GM18526 (cell line): ENCODE measurements around the gene SP4.

Experiments
- POLR2A ChIP-seq: IDR thresholded peaks from 3 replicates; pipeline ENCODE4 v1.6.1; 2011; ENCODE audit not compliant: insufficient read length; ENCODE audit errors: extremely low read depth

SP4 gene

DNA sequence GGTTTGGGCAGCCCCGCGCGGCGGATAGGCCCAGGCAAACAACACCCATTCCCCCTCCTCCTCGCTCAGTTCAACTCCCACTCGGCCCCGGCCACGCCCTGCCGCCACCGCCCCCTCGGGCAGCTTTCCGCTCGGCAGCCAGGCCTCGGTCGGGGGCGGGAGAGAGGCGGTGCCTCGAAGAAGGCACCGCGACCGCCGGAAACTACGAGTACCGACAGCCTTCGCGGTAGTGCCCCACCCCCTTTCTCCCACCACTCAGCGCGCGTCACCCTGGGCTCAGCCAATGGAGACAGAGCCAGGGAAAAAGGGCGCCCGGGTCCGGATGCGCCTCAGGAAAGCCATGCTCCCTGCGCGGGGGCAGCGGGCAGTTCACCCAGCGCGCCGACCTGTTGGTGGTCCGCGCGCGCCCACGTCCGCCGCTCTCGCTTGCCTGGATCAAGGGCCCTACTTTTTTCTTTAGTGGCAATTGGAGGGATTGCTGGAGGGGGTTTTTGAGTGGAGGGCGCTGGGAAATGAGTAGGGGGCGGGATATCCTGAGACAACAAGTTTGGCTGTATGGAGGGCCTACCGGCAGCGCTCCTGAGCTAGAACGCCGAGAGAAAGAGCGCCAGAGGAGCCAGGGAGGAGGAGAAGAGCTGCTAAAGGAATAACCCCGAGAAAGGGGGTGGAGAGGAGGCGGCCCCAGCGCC lies 557 bp upstream of the SP4 start:
- TF ChIP-seq POLR2A = peak; percentile 67

DNA sequence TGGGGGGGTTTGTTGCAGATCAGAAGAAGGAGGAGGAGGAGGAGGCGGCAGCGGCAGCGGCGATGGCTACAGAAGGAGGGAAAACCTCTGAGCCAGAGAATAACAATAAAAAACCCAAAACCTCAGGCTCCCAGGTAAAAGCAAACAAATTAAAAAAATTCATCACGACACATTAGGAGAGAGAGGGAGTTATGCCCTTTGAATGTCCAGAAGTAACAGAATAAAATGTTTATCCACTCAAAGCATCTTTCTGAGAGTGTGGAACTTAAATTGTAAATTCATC lies 717 bp downstream of the SP4 start:
- no peak for TF ChIP-seq POLR2A

DNA sequence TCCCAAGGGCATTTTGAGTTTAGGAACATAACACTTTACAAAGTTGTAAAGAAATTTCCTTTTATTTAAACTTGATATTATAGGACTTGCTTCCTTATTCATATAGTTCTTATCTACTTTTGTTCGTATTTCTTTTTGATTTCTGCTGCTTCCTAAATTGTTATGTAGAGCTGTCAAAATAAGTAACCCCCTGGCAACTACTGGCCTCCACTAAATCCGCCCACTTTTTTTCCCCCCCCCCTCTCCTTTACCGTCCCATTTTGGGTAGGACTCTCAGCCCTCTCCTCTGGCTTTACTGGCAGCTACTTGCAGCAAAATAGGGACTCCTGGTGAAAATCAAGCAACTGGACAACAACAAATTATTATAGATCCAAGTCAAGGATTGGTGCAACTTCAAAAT lies 1.1 kb downstream of the SP4 start:
- TF ChIP-seq POLR2A = no peak

DNA sequence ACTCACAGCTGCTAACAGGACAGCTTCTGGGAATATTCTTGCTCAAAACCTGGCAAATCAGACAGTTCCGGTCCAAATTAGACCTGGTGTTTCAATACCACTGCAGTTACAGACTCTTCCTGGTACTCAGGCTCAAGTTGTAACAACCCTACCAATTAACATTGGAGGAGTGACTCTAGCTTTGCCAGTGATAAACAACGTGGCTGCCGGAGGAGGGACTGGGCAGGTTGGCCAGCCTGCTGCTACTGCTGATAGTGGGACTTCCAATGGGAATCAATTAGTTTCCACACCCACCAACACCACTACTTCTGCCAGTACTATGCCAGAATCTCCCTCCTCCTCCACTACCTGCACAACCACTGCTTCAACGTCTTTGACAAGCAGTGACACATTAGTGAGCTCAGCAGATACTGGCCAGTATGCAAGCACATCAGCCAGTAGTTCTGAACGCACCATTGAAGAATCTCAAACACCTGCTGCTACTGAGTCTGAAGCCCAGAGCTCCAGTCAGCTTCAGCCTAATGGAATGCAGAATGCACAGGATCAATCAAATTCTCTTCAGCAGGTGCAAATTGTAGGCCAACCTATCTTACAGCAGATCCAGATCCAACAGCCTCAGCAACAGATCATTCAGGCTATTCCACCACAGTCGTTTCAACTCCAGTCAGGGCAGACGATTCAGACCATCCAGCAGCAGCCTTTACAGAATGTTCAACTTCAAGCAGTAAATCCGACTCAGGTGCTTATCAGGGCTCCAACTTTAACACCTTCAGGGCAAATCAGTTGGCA lies 2.1 kb downstream of the SP4 start:
- no peak for TF ChIP-seq POLR2A

DNA sequence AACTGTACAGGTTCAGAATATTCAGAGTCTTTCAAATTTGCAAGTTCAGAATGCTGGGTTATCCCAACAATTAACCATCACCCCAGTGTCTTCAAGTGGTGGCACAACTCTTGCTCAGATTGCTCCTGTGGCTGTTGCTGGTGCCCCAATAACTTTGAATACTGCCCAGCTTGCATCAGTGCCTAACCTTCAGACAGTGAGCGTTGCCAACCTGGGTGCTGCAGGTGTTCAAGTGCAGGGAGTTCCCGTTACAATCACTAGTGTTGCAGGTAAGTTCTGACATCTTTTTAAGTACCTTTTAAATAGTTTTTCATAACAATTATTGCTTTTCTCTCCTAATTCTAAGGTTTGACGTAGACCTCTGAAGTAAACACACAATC lies 2.7 kb downstream of the SP4 start:
- TF ChIP-seq POLR2A = no peak

DNA sequence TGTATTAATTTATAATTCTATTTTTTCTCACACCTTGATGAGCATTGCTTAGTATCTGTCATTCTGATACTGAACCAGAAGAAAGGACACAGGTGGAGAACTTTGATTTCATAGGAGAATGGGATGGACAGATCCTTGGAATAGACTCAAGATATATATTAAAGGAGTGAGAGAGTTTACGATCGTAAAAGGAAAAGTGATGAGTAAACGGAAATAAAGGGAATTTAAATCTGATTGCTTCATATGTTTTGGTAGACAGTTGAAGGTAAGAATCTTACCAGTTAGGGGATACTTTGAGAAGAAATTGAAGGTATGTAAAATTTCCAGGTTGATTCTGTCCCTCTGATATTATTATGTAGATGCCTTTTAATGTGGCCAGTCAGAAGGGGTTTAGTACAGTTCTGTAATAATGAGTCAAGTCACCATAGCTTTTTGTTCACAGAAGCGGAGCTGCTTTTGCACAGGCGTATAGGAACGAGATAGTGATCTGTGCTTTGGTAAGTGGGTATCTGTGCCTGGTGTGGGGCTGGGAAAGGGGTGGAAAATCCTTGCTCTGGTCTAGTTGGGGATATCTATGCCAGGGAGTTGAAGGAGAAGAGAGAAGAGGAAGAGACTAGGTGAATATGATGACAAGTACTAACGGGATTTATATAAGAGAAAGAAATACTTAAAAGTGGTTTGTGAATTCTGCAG lies 15.4 kb downstream of the SP4 start:
- TF ChIP-seq POLR2A = no peak

DNA sequence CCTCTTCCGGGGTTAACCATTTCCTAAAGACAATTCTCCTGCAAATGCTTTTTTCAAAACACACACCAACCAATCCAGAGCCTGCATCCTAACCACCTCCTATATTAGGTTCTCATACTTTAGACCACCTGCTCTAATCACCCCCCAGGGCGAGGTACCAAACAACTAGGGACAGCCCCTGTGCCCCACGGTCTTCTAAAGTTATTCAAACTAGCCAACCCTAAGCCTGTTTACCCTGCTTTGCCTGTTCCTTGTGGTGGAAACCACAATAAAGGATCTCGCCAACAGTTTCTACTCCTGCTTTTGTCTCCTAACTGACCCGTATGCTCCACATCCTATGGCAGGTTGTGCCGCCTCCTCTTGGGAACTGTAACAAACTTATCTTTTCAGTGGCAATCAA lies 21.1 kb downstream of the SP4 start:
- no peak for TF ChIP-seq POLR2A

DNA sequence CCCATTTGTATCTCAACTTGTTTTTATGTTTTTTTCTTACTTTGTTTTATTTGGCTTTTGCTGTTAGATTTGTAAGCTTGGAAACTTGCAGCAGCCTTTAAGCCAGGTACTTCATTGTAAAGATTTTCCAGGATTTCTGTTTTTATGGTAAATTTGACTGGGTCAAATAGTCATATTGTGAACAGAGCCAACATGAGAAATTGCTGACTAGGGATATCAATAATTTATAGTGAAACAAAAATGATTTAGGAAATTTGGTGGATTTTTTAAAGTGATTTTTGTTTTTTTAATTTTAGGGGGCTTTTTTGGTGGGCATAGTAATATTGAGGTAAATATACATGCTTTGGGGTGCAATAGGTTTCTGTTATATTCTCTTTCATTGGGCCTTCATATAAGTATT lies 22.2 kb downstream of the SP4 start:
- no peak for TF ChIP-seq POLR2A

DNA sequence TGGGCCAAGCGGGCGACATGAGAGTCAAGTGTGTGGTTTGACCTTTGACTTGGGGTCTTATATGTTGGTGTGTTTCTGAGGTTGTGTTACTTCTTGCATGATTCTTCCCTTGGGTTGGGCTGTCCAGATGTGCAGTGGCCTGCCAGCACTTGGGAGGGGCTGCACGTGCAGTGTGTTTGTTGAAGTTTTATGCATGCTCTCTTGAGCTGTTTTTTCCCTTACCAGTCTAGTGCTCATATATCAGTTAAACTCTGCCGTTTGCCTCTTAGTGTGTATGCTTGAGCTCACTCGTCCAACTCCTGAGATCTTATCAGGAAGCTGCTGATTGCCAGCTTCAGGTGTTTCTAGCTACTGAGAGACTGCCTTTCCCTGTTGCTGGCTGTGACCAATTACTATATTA lies 23.1 kb downstream of the SP4 start:
- no peak for TF ChIP-seq POLR2A

DNA sequence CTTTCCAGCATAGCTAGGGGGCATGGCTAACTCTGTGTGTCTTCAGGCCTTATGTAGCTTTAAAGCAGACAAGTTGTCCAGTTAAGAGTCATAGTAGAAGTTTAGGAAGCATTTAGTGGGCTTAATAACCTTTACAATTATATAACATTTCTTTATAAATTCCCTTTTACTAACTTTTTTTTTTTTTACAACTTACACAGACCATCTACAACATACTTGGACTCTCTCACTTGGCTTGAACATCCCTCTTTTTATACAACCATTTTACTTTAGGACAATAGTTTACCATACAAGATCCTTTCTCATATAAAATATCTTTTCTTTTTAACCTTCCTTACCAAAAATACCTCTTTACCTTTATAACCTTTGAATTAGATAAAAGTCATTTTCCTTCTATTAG lies 26.3 kb downstream of the SP4 start:
- TF ChIP-seq POLR2A = no peak

DNA sequence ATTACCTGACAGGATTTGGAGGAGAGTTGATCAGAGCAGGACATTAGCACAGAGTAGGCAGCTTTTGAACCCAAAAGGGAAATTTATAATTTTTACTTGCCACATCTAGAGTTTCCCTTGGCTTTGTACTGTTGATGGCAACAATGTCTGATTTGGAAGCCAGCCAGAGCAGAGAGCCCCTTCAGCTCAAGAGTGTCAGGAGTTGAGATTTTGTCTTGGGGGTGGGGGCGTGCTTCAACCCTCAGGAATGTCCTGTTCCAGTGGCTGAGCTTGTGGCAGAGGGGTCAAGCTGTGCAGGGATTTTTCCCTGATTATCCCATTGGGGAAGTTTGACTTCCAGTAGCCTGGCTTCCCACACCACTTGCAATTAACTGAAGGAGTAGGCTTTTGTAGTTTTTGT lies 27.0 kb downstream of the SP4 start:
- no peak for TF ChIP-seq POLR2A

DNA sequence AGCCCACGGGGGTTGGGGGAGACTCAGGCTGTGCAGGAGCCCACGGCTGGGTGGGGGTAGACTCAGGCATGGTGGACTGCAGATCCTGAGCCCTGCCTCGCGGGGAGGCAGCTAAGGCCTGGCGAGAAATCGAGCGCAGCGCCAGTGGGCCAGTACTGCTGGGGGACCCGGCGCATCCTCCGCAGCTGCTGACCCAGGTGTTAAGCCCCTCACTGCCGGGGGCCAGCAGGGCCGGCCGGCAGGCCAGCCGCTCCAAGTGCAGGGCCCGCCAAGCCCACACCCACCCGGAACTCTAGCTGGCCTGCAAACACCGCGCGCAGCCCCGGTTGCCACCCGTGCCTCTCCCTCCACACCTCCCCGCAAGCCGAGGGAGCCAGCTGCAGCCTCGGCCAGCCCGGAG lies 33.4 kb downstream of the SP4 start:
- TF ChIP-seq POLR2A = no peak

DNA sequence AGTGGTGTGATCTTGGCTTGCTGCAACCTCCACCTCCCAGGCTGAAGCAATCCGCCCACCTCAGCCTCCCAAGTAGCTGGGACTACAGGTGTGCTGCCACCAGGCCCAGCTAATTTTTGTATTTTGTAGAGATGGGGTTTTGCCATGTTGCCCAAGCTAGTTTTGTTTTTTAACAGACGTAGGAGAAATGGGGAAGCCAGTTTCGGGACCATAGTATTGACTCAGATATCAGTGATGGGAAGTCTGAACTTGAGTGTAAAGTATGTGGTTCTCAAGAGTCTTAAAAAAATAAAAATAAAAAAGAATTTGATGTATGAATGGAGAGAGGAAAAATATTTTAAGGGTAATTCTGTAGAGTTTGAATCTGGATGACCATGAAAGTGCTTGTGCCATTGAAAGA lies 34.2 kb downstream of the SP4 start:
- TF ChIP-seq POLR2A = no peak

DNA sequence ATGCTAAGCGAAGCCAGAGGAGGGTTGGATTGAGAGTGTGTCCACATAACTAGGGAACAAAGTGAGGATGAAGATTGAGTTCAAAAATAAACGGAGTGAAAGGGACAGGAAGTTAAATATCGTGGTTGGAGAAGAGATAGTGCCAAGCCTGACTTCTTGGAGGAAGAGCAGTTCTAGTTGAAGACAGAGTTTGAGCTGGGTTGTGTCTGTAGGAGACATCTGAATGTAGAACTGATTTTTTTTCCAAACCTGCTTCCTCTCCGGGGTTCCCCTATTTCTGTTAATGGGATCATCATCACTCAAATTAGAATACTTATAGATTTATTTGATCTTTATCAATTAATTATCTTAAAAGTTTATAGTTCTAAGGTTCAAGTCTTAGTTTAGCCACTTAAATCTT lies 35.6 kb downstream of the SP4 start:
- TF ChIP-seq POLR2A = no peak

DNA sequence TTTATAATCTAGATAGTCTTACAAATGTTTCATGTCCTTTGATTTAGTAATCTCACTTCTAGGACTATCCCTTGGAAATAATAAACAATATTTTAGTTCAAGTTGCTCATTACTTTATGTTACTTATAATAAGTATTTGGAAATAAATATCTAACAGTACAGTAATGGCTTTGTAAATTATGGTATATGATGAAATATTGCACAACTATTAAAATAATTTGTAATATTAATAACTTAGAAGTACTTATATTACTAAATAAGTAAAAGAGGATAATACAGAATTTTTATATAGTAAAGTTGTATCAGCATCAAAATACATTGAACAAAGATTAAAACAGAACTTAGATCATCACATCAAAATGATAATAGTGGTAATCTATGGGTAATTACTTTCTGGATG lies 41.1 kb downstream of the SP4 start:
- no peak for TF ChIP-seq POLR2A

DNA sequence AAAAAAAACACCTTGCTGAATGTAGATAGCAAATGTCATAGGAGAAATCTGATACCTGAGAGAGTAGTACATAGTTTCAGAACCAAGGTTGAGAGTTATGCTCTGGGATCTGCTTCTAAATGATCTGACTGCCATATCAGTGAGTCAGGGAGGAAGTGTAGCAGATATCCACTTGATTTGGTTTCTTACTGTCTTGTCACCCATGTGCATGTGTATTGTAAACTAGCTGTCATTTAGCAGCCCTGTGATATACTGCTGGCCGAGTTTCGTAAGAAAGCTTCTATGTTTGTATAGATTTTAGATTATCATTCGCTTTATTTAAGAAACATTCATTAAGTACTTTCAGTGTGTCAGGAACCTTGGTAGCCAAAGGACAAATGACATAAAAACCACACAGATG lies 42.0 kb downstream of the SP4 start:
- no peak for TF ChIP-seq POLR2A
